HepG2 (cell line): ENCODE measurements around the gene VPS9D1. TPM values are rescaled to one million over a fixed set of nuclear protein-coding genes. Genes with fewer than 3 reads are reported as not detected.

Experiments
- HOXA9 ChIP-seq: sonication (generic); formaldehyde crosslinking; IDR thresholded peaks from 2 replicates; pipeline ENCODE4 v1.8.1; 2022; ENCODE audit warnings: missing genetic modification reagents, mild to moderate bottlenecking, moderate library complexity, borderline replicate concordance
- LCORL ChIP-seq, 2 experiments: fragments of 450-650 bp in 1 of 2; sonication (generic) in 1 of 2; formaldehyde crosslinking in 1 of 2; IDR thresholded peaks; 2 replicates each; pipeline versions ENCODE4 v1.5.0 to v1.6.1; 2017 to 2020; ENCODE audit warnings: antibody characterized with exemption in 1 of 2, missing genetic modification reagents in 1 of 2
- MBD4 ChIP-seq: IDR thresholded peaks from 2 replicates; pipeline ENCODE4 v1.6.1; 2012; ENCODE audit warnings: low read length, inconsistent platforms, borderline replicate concordance
- NCOR1 ChIP-seq: fragments of 200-600 bp; sonication (generic); IDR thresholded peaks from 2 replicates; pipeline ENCODE4 v1.7.0; 2017; ENCODE audit warnings: antibody characterized with exemption, low read length, borderline replicate concordance
- SCMH1 ChIP-seq: sonication (generic); formaldehyde crosslinking; IDR thresholded peaks from 2 replicates; pipeline ENCODE4 v1.9.0; 2021; ENCODE audit warnings: missing genetic modification reagents, mild to moderate bottlenecking, borderline replicate concordance
- ZNF274 ChIP-seq: sonication (generic); formaldehyde crosslinking; IDR thresholded peaks from 2 replicates; pipeline ENCODE4 v1.5.1; 2020; ENCODE audit warnings: mild to moderate bottlenecking, missing genetic modification reagents
- ZNF572 ChIP-seq: sonication (generic); formaldehyde crosslinking; IDR thresholded peaks from 2 replicates; pipeline ENCODE4 v1.5.1; 2020; ENCODE audit warnings: mild to moderate bottlenecking, missing genetic modification reagents
- ZNF660 ChIP-seq: sonication (generic); formaldehyde crosslinking; IDR thresholded peaks from 2 replicates; pipeline ENCODE4 v1.5.1; 2020; ENCODE audit warnings: mild to moderate bottlenecking, low read depth, missing genetic modification reagents, borderline replicate concordance
- ZNF749 ChIP-seq: sonication (generic); formaldehyde crosslinking; IDR thresholded peaks from 2 replicates; pipeline ENCODE4 v1.8.0; 2022; ENCODE audit warnings: mild to moderate bottlenecking, missing genetic modification reagents, moderate library complexity, borderline replicate concordance
- ZNF780A ChIP-seq: sonication (generic); formaldehyde crosslinking; IDR thresholded peaks from 2 replicates; pipeline ENCODE4 v1.8.0; 2022; ENCODE audit warnings: mild to moderate bottlenecking, missing genetic modification reagents, moderate library complexity
- ZNF781 ChIP-seq: sonication (generic); formaldehyde crosslinking; IDR thresholded peaks from 2 replicates; pipeline ENCODE4 v1.5.1; 2020; ENCODE audit warnings: borderline replicate concordance, mild to moderate bottlenecking, missing genetic modification reagents; ENCODE audit errors: not compliant biosample characterization
- ZNF790 ChIP-seq: sonication (generic); formaldehyde crosslinking; IDR thresholded peaks from 2 replicates; pipeline ENCODE4 v1.8.0; 2022; ENCODE audit warnings: missing genetic modification reagents, mild to moderate bottlenecking, borderline replicate concordance
- polyA plus RNA-seq, 8 experiments: library from polyadenylated mRNA; depleted of rRNA in 3 of 8; stranded (reverse) in 7 of 8; unstranded in 1 of 8; fragments of >200 nt; fragmentation: Illumina TruSeq in 4 of 8; extraction: Trizol in 4 of 8; gene quantifications; 2 replicates each; pipeline versions ENCODE4 v1.2.1 to v1.2.3, GENCODE V29; 2011 to 2016; ENCODE audit warnings: low read depth in 4 of 8, missing spikeins in 1 of 8, mixed read lengths in 1 of 8; ENCODE audit not compliant: insufficient read depth in 1 of 8
- total RNA-seq, 5 experiments: library from RNA; depleted of rRNA; stranded (reverse); fragments of >200 nt; fragmentation: Illumina TruSeq; extraction: Trizol; gene quantifications; 2 replicates each; pipeline ENCODE4 v1.2.3, GENCODE V29; 2016; ENCODE audit warnings: low read depth in 1 of 5
- TF ChIP-seq, protein P1 (sequence below), 2 experiments: sonication (generic) in 1 of 2; formaldehyde crosslinking in 1 of 2; IDR thresholded peaks; 2 replicates each; pipeline versions ENCODE4 v1.5.1 to v1.6.1; 2011 to 2020; ENCODE audit warnings: borderline replicate concordance in 1 of 2, low read depth in 1 of 2, low read length in 1 of 2, mild to moderate bottlenecking in 1 of 2, missing genetic modification reagents in 1 of 2, moderate library complexity in 1 of 2
- TF ChIP-seq, protein P2 (sequence below): sonication (generic); formaldehyde crosslinking; IDR thresholded peaks from 2 replicates; pipeline ENCODE4 v1.8.1; 2023; ENCODE audit warnings: mild to moderate bottlenecking, missing genetic modification reagents, borderline replicate concordance
- TF ChIP-seq, protein P3 (sequence below): IDR thresholded peaks from 2 replicates; pipeline ENCODE4 v1.6.1; 2012; ENCODE audit warnings: low read length, improper control_type of control experiment
- TF ChIP-seq, protein P4 (sequence below): sonication (generic); formaldehyde crosslinking; conservative IDR thresholded peaks from 2 replicates; pipeline ENCODE4 v1.8.0; 2022; ENCODE audit warnings: low read depth, missing genetic modification reagents
- TF ChIP-seq, protein P5 (sequence below): sonication (generic); formaldehyde crosslinking; IDR thresholded peaks from 2 replicates; pipeline ENCODE4 v1.4.0; 2020; ENCODE audit warnings: mild to moderate bottlenecking, missing genetic modification reagents
- TF ChIP-seq, protein P6 (sequence below): sonication (generic); formaldehyde crosslinking; IDR thresholded peaks from 2 replicates; pipeline ENCODE4 v1.5.0; 2020; ENCODE audit warnings: missing genetic modification reagents

Gene VPS9D1
- total and polyA plus RNA-seq, 2 of the 13 experiments (the other 11 are each of a cell fraction or from before 2014, with no cell fraction given), result 10.1 to 13.2 TPM

DNA sequence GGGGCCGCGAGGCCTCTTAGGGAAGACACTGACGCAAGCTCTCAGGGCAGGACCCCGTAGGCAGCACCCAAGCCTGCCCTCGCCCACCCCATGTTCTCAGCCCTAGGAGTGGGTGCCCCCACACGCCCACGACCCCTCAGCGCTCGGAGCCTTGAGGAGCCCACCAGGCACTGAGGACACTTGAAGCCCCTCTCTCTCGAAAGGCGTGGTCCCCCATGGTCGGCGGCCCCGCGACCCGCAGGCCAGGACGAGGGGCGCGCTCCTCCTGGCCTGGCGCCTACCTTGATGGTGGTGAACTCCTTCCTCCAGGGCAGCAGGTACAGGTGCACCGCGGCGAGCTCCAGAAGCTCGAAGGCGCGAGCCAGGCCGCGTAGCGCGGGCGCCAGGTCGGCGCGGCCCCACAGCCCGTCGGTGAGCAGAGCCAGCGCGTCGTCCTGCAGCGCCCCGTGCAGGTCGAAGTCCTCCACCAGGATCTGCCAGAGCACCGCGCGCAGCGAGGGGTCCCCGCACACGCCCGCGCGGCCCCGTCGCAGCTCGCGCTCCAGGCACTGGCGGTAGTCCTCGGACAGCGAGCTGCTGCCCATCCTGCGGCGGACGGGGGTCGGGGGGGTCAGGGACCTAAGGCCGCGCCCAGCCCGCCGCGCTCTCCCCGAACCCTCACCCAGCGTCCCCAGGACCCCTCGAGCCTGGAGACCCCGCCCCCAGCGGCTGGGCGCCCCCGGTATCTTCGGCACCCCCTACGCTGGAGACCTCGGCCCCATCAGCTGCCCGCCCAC, 19.9 kb downstream of the VPS9D1 start (continued):
- peak; percentile 82; the same call in 1 of the 2 replicates for TF ChIP-seq HOXA9 (CRISPR knock-in tag)
- peak; percentile 59; the same call in 1 of the 2 replicates for TF ChIP-seq ZNF790
- no peak for TF ChIP-seq MBD4
- TF ChIP-seq NCOR1, result no peak
- no peak for TF ChIP-seq ZNF660
- TF ChIP-seq, protein P1, sequence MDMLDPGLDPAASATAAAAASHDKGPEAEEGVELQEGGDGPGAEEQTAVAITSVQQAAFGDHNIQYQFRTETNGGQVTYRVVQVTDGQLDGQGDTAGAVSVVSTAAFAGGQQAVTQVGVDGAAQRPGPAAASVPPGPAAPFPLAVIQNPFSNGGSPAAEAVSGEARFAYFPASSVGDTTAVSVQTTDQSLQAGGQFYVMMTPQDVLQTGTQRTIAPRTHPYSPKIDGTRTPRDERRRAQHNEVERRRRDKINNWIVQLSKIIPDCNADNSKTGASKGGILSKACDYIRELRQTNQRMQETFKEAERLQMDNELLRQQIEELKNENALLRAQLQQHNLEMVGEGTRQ (IDR thresholded peaks at IDR 0.05; ENCODE audit: low read depth, low read length), result no peak
- TF ChIP-seq, protein P1 (CRISPR knock-in tag; IDR thresholded peaks at IDR 0.05; ENCODE audit: borderline replicate concordance), result no peak
- no peak for TF ChIP-seq ZNF274 (CRISPR knock-in tag)
- no peak for TF ChIP-seq SCMH1
- TF ChIP-seq, protein P2, sequence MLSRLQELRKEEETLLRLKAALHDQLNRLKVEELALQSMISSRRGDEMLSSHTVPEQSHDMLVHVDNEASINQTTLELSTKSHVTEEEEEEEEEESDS (CRISPR knock-in tag), result no peak
- no peak; the same call in 1 of the 2 replicates for TF ChIP-seq ZNF749 (CRISPR knock-in tag)
- TF ChIP-seq, protein P3, sequence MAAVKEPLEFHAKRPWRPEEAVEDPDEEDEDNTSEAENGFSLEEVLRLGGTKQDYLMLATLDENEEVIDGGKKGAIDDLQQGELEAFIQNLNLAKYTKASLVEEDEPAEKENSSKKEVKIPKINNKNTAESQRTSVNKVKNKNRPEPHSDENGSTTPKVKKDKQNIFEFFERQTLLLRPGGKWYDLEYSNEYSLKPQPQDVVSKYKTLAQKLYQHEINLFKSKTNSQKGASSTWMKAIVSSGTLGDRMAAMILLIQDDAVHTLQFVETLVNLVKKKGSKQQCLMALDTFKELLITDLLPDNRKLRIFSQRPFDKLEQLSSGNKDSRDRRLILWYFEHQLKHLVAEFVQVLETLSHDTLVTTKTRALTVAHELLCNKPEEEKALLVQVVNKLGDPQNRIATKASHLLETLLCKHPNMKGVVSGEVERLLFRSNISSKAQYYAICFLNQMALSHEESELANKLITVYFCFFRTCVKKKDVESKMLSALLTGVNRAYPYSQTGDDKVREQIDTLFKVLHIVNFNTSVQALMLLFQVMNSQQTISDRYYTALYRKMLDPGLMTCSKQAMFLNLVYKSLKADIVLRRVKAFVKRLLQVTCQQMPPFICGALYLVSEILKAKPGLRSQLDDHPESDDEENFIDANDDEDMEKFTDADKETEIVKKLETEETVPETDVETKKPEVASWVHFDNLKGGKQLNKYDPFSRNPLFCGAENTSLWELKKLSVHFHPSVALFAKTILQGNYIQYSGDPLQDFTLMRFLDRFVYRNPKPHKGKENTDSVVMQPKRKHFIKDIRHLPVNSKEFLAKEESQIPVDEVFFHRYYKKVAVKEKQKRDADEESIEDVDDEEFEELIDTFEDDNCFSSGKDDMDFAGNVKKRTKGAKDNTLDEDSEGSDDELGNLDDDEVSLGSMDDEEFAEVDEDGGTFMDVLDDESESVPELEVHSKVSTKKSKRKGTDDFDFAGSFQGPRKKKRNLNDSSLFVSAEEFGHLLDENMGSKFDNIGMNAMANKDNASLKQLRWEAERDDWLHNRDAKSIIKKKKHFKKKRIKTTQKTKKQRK, result no peak
- TF ChIP-seq, protein P4, sequence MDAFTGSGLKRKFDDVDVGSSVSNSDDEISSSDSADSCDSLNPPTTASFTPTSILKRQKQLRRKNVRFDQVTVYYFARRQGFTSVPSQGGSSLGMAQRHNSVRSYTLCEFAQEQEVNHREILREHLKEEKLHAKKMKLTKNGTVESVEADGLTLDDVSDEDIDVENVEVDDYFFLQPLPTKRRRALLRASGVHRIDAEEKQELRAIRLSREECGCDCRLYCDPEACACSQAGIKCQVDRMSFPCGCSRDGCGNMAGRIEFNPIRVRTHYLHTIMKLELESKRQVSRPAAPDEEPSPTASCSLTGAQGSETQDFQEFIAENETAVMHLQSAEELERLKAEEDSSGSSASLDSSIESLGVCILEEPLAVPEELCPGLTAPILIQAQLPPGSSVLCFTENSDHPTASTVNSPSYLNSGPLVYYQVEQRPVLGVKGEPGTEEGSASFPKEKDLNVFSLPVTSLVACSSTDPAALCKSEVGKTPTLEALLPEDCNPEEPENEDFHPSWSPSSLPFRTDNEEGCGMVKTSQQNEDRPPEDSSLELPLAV (CRISPR knock-in tag), result no peak
- no peak for TF ChIP-seq ZNF781 (CRISPR knock-in tag)
- TF ChIP-seq, protein P5, sequence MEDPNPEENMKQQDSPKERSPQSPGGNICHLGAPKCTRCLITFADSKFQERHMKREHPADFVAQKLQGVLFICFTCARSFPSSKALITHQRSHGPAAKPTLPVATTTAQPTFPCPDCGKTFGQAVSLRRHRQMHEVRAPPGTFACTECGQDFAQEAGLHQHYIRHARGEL (CRISPR knock-in tag), result no peak
- TF ChIP-seq, protein P6, sequence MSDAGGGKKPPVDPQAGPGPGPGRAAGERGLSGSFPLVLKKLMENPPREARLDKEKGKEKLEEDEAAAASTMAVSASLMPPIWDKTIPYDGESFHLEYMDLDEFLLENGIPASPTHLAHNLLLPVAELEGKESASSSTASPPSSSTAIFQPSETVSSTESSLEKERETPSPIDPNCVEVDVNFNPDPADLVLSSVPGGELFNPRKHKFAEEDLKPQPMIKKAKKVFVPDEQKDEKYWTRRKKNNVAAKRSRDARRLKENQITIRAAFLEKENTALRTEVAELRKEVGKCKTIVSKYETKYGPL (CRISPR knock-in tag), result peak; percentile 68
- TF ChIP-seq LCORL (IDR thresholded peaks at IDR 0.05), result no peak
- TF ChIP-seq LCORL (CRISPR knock-in tag; IDR thresholded peaks at IDR 0.05), result 0 out of 2 replicates have a peak, but pooled peaks have one; percentile 4
- TF ChIP-seq ZNF780A (CRISPR knock-in tag), result no peak; the same call in 1 of the 2 replicates
- peak; percentile 97 for TF ChIP-seq ZNF572 (CRISPR knock-in tag)
